Adipocyte (in vitro differentiated cells): Measurements from ENCODE around the gene PIK3CD.

Experiments
- DNase-seq: peaks from one replicate; pipeline ENCODE4 v3.0.0-alpha.2; 2015; ENCODE audit warnings: low read depth
- H3K27me3 ChIP-seq: replicated peaks from 2 replicates; pipeline ENCODE4 v1.7.0; 2013; ENCODE audit warnings: mild to moderate bottlenecking, low read length, moderate library complexity; ENCODE audit not compliant: control insufficient read depth, insufficient read depth
- H3K36me3 ChIP-seq: 2 replicates; pipeline ENCODE4 v1.7.0; 2013; ENCODE audit warnings: low read length, mild to moderate bottlenecking, moderate library complexity; ENCODE audit not compliant: control insufficient read depth, insufficient read depth, severe bottlenecking
- H3K4me1 ChIP-seq: 2 replicates; pipeline ENCODE4 v1.7.0; 2013; ENCODE audit warnings: mild to moderate bottlenecking, low read length, moderate library complexity; ENCODE audit not compliant: control insufficient read depth, insufficient read depth
- H3K4me3 ChIP-seq: 2 replicates; pipeline ENCODE4 v1.7.0; 2013; ENCODE audit warnings: mild to moderate bottlenecking, low read length, moderate library complexity
- H3K9ac ChIP-seq: 2 replicates; pipeline ENCODE4 v1.7.0; 2013; ENCODE audit warnings: mild to moderate bottlenecking, low read length, moderate library complexity
- H3K9me3 ChIP-seq: 2 replicates; pipeline ENCODE4 v1.7.0; 2013; ENCODE audit warnings: mild to moderate bottlenecking, low read length, moderate library complexity; ENCODE audit not compliant: control insufficient read depth

Gene PIK3CD

DNA sequence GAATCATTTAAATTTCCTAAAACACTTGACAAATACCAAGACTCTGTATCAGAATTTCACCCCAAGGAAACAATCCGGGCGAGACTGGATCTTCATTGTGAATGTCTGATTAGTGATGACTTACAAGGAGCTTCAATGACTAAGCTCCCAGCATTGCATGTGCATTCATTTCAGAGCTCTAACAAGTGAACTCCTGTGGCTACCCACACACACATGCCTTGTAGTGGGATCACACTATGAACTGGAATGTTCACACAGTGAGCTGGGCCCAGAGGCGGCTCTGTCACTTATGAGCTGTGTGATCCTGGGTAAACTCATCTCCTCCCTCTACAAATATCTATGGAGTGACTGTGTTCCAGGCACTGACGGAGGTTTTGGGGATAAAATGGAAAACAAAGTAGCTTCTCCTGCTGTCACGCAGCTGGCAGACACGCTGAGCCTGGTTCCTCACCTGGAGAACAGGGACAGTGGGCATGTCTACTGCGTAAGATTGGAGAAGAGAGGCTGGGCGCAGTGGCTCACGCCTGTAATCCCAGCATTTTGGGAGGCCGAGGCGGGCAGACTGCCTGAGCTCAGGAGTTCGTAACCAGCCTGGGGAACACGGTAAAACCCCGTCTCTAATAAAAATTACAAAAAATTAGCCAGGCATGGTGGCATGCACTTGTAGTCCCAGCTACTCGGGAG, 115.4 kb downstream of the PIK3CD start:
- Histone ChIP-seq H3K27me3 (no peaks in the 10 kb centered on the region), H3K9me3 (no peaks in the 10 kb centered on the region), H3K36me3 (no peaks in the 10 kb centered on the region), H3K4me3 (no peak overlapping the region), H3K9ac (no peak overlapping the region), H3K4me1 (peaks cover 12% of the 10 kb centered on the region)
- DNase-seq: peak; percentile 92

GRCh38 chr1:9767964-9768668, 116.6 kb downstream of the PIK3CD start:
- Histone ChIP-seq H3K27me3 (no peaks in the 10 kb centered on the region), H3K9me3 (no peaks in the 10 kb centered on the region), H3K4me3 (no peak overlapping the region), H3K36me3 (no peaks in the 10 kb centered on the region), H3K4me1 (peaks cover 12% of the 10 kb centered on the region), H3K9ac (no peak overlapping the region)
- DNase-seq: no peak

DNA sequence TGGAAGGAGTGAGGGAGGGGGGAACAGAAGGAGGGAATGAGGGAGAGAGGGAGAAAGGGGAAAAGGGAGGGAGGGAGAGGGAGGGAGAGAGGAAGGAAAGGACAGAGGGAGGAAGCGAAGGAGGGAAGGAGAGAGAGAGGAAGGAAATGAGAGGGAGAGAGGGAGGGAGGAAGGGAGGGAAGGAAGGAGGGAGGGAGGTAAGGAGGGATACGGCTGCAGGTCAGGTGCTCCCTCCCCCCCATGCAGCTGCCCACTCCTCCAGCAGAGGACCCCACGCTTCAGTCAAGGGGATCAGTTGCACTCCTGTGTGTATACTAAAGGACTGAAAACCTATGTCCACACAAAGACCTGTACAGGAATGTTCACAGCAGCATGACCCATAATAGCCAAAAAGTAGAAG, 117.5 kb downstream of the PIK3CD start:
- Histone ChIP-seq H3K9ac (no peak overlapping the region), H3K4me3 (no peak overlapping the region), H3K27me3 (no peaks in the 10 kb centered on the region), H3K36me3 (no peaks in the 10 kb centered on the region), H3K4me1 (peaks cover 12% of the 10 kb centered on the region), H3K9me3 (no peaks in the 10 kb centered on the region)
- no peak for DNase-seq

- DNase-seq: no peak
- no peak overlapping the region for H3K9ac ChIP-seq
- H3K4me3 ChIP-seq: no peak overlapping the region
- H3K4me1 ChIP-seq: peaks cover 6% of the 10 kb centered on the region
- H3K27me3 ChIP-seq: no peaks in the 10 kb centered on the region
- no peaks in the 10 kb centered on the region for H3K9me3 ChIP-seq
- no peaks in the 10 kb centered on the region for H3K36me3 ChIP-seq
Measured at GRCh38 chr1:9770298-9770697, 118.8 kb downstream of the PIK3CD start.

GRCh38 chr1:9774712-9775679, 123.5 kb downstream of the PIK3CD start:
- H3K9ac ChIP-seq: no peak overlapping the region
- no peak overlapping the region for H3K4me3 ChIP-seq
- no peaks in the 10 kb centered on the region for H3K9me3 ChIP-seq
- peaks cover 3% of the 10 kb centered on the region for H3K4me1 ChIP-seq
- H3K27me3 ChIP-seq: no peaks in the 10 kb centered on the region
- no peak for DNase-seq
- no peaks in the 10 kb centered on the region for H3K36me3 ChIP-seq

GRCh38 chr1:9776685-9777084, 125.2 kb downstream of the PIK3CD start:
- Histone ChIP-seq H3K36me3 (no peaks in the 10 kb centered on the region), H3K9ac (no peak overlapping the region), H3K27me3 (no peaks in the 10 kb centered on the region), H3K9me3 (no peaks in the 10 kb centered on the region), H3K4me1 (peaks cover 3% of the 10 kb centered on the region), H3K4me3 (no peak overlapping the region)
- no peak for DNase-seq
